Hematopoietic multipotent progenitor cell treated with erythropoietin and hydrocortisone succinate and interleukin-3 and kit ligand, for 15 days (in vitro differentiated cells): ENCODE results near the gene CXCR5.

Source experiments
- DNase-seq: peaks from one replicate; pipeline ENCODE4 v3.0.0-alpha.2; 2015; ENCODE audit warnings: low spot score

The CXCR5 gene

GRCh38 chr11:118899296-118899688, 15.6 kb downstream of the CXCR5 start:
- DNase-seq = no peak

- DNase-seq = no peak
Measured at GRCh38 chr11:118899706-118900360, 16.1 kb downstream of the CXCR5 start.

- DNase-seq = no peak
Measured at GRCh38 chr11:118900535-118901384, 17.1 kb downstream of the CXCR5 start.

GRCh38 chr11:118901494-118902335, 18.0 kb downstream of the CXCR5 start:
- DNase-seq = no peak

GRCh38 chr11:118902336-118903203, 18.9 kb downstream of the CXCR5 start:
- DNase-seq = no peak

GRCh38 chr11:118903204-118904015, 19.7 kb downstream of the CXCR5 start:
- no peak for DNase-seq

GRCh38 chr11:118907051-118908042, 23.7 kb downstream of the CXCR5 start:
- peak; percentile 88 for DNase-seq

- no peak for DNase-seq
Measured at GRCh38 chr11:118908264-118908663, 24.6 kb downstream of the CXCR5 start.

GRCh38 chr11:118908901-118909618, 25.4 kb downstream of the CXCR5 start:
- DNase-seq = no peak

- DNase-seq = no peak
Measured at GRCh38 chr11:118909619-118910308, 26.1 kb downstream of the CXCR5 start.

GRCh38 chr11:118910309-118911112, 26.8 kb downstream of the CXCR5 start:
- no peak for DNase-seq

GRCh38 chr11:118911113-118911879, 27.6 kb downstream of the CXCR5 start:
- no peak for DNase-seq

GRCh38 chr11:118911880-118912741, 28.4 kb downstream of the CXCR5 start:
- DNase-seq = no peak

GRCh38 chr11:118912742-118913410, 29.2 kb downstream of the CXCR5 start:
- DNase-seq = no peak
